HG03457 (cell line): Measurements from ENCODE around the gene TNS4.

Experiments used
- ATAC-seq: cut with Tn5 transposase; IDR thresholded peaks from one replicate; pipeline ENCODE4 v1.9.1; 2021; ENCODE audit warnings: moderate number of reproducible peaks; ENCODE audit not compliant: unreplicated experiment

TNS4 gene

DNA sequence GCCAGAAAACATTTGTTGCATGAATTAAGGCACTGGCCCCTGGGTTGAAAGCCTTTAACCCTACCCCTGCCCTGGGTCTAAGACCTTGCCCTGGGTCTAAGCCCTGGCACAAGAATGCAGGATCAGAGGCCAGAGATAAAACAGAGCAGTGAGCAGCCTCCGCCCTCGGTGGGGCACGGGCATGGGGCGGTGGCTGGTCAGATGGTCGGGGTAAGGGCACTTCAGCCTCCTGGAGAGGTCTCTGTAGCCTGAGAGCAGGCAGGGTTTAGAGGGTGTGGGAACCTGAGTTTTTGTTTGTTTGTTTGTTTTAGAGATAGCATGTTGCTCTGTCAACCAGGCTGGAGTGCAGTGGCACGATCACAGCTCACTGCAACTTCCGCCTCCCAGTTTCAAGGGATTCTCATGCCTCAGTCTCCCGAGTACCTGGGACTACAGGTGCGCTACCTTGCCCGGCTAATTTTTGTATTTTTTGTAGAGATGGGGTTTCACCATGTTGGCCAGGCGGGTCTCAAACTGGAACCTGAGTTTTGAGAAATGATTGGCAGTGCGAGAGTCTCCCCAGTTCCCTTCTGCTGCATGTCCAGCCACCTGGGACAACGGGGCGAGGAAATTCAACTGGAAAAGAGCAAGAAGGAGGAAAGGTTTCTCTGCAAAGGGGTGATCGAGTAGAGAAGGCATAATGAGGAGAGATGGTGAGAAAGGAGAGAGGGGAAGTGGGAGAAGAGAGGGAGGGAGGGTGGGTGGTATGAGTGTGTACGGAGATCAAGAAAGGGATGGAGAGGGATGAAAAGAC is 27.7 kb downstream of the TNS4 start:
- no peak for ATAC-seq

DNA sequence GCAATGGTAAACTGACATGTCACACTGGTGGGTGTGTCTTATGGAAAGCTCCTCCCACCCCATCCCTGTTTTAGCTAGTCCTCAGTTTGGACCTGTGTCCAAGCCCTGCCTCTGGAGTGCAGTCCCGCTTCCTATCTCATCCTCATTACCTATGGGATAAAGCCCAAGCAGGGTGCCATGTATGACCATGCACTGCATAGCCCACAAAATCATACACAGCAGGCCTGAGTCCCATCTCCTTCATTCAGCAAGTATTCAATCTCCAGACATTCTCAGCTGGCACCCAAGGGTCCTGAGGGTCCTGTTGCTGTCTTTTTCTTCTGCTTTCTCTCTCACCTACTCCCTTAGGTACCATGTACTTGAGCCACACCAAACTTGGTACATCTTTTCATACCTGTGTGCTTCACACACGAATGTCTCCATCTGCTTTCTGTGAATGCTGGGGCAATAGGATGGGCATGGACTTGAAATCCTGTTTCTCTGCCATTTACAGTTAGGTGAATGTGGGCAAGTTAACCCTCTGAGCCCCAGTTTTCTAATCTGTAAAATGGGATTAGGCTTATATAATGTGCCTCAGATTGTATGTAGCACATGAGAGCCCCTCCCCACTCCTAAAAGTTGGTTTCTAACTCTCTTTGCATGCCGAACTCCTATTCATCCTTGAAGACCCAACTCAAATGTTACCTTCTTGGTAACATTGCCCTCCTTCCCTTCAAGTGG is 28.5 kb downstream of the TNS4 start:
- ATAC-seq = no peak

DNA sequence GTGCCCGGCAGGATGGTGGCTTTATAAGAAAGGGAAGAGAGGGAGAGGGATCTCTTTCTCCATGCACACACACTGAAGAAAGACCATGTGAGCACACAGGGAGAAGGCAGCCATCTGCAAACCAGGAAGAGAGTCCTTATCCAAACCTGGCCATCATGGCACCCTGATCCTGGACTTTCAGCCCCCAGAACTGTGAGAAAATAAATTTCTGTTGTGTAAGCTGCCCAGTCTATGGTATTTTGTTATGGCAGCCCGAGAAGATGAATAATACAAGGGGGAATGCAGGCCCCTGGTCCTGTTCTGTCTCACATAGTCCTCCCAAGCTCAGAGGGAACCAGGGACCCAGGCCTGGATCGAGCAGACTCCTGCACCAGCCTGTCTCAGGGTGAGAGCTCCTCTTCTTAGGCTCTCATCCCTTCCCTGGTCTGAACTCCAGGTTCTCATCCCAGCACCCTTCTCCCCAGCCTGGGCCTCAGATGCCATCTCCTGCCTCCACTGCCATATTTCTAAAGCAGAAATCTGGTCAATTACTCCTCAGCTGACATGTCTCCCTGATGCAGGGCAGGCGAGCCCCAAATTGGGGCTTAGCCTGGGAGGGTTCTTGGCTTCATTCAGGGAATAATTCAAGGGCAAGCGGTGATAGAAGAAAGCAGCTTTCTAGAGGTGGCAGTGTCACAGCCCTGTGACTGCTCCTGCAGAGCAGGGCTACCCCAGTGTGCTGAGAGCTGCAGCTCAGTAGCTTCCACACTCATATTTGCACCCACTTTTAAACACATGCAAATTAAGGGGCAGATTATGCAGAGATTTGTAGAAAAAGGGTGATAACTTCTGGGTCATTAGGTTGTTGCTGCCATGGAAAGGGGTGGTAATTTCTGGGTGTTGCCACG is 29.3 kb downstream of the TNS4 start:
- ATAC-seq = no peak

DNA sequence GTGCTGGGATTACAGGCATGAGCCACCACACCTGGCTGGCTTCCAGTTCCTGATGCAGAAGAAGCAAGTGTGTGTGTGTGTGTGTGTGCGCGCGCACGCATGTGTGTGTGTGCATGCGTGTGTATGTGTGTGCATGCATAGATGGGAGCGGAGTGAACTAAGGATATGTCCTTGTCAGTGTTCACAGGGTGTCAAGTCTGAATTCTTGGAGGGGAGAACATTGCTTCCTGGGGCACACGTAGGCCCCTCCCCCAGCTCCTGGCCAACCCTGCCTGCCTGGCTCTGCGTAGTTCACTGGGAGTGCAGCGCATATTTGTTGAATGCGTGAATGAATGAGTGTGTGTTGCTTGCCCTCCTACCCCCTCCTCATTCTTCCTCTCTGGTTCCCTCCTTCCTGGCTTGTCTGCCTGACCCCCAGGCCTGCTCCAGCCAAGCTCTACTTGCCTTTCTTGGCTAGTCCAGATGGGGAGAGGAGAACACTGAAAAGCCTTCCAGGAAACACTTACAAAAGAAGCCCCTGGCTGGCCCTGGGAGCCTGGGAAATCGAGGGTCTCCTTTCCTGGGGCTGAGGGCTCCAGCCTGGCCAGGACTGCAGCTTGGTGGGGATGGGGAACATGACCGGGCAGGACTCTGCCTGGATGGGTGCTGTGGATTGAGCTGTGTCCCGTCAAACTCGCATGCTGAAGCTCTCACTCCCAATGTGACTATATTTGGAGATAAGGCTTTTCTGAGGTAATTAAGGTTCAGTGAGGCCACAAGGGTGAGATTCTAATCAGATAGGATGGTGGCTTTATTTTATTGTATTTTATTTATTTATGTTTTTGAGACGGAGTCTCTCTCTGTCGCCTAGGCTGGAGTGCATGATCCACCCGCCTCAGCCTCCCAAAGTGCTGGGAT is 30.2 kb downstream of the TNS4 start:
- ATAC-seq = no peak

DNA sequence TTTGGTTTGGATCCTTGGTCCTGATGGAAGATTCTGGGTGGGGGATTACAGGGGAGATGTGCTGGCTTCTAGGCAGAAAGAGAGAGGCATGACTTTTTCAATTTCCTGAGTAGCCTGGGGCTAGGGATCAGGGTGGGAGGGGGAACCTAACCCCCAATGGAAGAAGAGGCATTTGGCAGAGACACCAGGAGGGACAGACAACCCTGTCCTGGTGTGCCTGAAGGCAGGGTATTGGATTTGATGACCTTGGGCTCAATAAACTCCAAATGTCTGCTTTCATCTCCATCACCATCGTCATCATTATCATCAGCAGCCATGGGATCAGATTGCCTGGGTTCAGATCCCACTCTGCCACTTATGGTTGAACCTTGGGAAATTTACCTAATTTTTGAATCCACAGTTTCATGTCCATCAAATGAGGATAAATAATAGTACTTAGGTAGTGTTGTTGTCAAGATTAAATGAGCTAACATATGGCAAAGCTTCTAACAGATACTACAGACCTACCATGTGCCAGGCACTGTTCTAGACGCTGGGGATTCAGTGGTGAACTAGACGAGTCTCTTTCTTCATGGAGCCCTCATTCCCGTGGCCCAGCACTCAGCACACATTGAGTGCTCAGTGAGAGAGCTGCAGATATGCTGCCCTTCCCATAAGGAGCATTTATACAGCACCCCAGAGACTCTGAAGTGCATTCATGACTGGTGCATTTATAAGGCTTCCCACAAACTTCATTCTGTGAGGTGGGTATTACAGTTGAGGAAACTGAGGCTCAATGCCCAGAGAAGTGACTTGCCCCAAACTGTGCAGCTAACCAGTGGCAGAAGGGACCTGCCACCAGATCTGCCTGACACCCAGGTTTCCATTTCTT is 31.4 kb downstream of the TNS4 start:
- ATAC-seq = no peak

DNA sequence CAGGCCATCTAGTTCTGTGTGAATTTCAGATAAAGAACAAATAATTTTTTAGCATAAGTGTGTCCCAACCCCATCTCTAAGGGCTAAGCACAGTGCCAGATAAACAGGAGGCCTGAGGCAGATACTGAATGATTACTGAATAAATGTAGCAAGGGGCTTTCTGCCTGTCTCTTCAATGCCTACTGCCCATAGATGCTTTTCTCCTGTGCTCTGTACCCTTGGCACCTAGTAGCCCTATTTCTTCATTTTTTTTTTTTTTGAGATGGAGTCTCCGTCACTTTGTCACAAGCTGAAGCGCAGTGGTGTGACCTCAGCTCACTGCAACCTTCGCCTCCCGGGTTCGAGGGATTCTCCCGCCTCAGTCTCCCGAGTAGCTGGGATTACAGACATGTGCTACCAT is 32.9 kb downstream of the TNS4 start:
- no peak for ATAC-seq

DNA sequence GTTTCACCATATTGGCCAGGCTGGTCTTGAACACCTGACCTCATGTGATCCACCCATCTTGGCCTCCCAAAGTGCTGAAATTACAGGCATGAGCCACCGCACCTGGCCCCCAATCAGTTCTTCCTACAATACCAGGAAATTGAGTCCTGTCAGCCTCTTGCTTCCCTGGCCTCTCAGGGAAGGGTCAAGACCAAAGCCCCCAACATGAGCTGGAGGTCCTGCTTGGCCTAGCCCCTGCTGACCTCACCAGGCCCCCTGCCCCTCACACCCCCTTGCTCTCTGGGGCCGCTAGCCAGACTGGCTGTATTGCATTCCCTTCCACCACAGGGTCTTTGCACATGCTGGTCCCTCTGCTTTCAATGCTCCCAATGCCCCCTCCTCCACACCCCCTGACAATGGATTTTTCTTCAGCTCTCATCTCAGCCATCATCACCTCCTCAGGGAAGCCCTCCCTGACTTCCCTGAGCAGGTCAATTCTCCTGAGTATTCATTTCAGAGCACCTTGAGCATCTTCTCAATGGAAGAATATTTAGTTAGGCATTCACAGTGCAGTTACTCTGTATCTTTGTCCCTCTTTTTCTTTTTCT is 34.0 kb downstream of the TNS4 start:
- no peak for ATAC-seq

DNA sequence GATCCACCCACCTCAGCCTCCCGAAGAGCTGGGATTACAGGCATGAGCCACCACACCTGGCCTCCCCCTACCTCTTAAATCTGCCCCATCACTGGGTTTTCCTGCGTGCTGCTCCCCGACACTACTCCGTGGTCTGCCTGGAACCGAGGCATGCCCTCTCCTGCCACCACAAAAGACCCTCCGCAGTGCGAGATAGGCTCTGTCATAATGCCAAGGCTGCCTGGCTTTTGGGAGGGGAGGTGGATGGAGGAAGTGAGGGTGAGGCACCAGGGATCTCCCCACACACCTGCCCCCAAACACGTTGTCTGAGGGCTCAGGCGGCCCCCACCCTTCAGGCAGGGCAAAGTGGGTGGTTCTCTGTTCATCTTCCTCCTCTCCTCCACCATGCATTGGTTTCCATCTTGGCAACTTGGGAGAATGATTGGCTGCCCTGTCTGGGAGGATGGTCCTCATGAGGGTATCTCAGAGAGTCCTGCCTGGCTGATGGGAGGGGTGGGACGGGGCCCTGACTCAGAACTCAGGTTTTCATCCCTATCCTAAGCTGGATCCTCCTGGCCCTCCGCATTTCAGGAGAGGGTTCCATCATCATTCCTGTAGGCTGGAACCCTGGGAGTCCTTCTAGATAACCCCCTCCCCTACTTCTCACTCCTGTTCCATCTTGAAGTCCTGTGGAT is 35.0 kb downstream of the TNS4 start:
- no peak for ATAC-seq

DNA sequence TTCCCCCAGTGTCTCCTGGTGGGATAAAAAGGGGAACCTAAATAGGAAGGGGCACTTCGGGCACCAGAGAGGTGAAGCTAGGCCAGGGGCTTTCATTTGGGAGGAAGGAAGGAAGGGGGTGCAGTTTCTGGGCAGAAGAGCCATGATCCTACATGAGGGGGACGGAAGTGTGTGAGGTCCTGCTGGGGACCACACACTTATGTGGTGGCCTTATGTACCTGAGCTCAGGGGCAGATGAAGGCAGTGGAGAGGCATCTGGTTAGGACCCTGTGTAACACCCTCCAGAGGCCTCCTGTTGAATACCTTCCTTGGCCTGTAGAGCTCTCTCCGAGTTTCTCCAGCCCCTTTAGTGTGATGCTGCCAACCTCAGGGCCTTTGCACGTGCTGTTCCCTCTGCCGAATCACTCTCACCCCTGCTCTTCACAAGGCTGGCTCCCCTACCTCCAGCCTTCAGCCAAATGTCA is 37.0 kb downstream of the TNS4 start:
- no peak for ATAC-seq

DNA sequence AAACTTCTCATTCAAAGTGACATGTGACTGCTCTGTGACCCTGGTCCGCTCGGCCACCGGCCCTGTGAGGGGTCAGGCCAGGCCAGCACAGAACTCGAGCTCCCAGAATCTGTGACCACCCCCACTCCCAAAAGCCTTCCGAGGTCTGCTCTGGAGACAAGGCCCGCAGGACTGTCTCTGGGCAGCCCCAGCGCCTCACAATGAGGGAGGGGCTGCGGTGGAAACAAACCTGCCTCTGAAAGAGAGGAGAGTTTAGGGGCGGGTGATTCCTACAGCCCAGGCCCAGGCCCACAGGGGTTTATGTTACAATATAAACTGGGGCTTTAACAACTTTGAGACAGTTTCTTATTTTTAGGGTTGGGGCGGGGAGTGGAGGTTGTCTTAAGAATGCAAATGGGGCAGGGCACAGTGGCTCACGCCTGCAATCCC is 38.3 kb downstream of the TNS4 start:
- ATAC-seq = no peak

DNA sequence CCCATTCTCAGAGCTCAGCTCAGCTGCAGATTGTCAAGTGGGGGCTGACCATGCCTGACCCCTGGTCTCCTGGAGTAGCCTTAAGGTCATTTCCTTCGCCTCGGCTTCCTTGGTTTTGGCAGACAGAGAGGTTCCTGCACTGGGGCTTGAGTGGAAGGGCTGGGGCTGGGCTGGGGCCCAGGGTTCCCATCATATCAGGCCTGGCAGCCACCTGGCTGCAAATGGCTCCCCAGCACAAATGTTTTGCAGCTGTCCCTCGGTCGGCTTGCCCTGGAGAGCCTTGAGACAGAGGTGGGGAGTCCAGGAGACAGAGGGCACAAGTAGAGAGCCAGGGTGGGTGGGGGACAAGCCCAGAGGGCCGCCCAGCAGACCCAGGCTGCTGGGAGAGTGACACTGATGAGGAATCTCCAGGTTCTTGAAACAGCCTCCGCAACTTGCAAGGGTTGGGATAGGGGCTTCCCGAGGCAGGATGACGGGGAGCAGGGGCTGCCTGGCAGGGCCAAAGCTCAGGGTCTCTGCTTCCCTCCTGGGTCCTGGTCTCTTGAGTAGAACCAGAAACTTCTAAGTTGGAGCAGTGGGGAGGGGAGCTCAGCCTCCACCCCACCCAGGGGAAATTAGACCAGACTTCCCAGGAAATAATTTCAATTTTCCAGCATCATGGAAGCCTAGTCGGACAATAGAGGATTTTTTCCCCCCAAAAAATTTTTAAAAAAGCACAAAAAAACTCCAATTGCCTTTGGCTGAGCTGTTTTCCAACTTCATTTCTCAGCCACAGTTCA is 38.9 kb downstream of the TNS4 start:
- no peak for ATAC-seq

DNA sequence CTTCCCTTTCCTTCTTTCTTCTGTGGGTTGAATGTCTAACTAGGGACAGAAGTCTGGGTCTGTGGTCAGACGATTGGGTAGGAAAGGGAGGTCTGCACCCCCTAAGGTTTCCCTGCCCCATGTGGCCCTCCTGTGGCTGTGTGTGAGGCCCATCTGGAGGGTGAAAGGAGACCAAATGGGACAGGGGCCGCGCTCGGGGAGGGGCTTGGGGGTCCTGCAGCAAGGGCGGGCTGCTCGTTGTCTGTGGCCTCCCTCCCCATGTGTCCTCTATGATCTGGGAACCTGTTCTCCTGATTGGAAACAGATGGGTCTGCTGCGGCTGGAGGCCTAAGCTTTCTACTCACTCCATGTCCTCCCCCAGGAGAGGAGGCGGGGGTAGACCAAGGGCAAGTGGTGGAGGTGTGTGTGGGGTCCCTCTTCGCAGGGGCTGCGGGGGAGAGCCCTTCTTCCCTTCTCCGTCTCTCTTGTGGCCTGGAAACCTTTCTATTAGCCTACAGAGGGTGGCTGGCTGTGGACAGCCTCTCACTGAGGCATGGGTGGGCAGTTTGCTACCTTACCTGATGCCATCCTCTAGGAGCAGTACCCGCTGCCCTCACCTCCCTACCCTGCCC is 39.6 kb downstream of the TNS4 start:
- ATAC-seq = no peak

DNA sequence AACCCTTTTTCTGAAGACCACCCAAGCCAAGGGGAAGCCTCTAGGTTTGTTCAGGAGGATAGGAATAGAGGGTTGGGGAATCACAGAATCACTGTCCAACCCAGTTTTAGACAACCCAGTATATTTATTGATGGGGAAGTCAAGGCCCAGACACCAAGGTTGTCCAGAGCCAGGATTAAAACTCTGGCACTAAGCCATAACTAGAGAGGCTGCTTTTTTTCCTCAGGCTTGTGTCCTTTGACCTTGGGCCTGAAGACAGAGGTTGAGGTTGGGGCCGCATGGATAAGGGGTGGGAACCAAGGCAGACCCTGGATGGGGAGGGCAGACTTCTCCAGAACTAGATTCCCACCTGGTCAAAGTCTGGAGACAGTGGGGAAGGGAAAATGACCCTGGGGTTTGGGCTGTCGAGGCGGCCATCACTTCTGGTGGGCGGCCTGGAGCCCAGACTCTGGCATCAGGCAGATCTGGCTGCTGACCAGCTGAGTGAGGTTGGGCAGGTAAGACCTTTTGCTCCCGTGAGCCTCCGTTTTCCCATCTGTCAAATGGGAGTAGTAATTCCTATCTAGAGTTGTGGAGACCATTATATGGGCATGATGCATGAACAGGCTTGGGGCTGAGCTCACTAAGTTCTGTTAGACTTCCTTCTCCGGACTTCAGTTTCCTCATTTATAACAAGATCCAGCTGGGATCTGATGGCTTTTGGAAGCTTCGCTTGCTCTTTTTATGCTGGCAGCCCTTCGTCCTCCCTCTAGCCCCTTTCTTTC is 40.3 kb downstream of the TNS4 start:
- no peak for ATAC-seq

DNA sequence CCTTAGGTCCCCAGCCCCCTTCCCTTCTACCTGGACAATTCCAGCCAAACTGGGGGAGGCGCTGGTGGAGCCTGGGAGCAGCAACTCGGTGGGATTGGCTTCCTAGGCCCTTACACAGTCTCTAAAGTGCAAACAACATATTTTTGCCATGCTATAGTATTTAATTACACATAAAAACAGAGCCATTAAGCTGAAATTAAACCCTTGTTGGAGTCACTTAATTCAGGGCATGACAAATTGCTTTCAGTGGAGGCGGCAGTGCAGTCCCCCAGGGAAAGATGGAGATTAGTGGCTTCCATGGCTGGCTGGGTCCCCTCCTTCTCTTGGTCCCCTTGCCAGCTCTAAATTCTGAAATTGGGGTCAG is 40.8 kb downstream of the TNS4 start:
- ATAC-seq = no peak

DNA sequence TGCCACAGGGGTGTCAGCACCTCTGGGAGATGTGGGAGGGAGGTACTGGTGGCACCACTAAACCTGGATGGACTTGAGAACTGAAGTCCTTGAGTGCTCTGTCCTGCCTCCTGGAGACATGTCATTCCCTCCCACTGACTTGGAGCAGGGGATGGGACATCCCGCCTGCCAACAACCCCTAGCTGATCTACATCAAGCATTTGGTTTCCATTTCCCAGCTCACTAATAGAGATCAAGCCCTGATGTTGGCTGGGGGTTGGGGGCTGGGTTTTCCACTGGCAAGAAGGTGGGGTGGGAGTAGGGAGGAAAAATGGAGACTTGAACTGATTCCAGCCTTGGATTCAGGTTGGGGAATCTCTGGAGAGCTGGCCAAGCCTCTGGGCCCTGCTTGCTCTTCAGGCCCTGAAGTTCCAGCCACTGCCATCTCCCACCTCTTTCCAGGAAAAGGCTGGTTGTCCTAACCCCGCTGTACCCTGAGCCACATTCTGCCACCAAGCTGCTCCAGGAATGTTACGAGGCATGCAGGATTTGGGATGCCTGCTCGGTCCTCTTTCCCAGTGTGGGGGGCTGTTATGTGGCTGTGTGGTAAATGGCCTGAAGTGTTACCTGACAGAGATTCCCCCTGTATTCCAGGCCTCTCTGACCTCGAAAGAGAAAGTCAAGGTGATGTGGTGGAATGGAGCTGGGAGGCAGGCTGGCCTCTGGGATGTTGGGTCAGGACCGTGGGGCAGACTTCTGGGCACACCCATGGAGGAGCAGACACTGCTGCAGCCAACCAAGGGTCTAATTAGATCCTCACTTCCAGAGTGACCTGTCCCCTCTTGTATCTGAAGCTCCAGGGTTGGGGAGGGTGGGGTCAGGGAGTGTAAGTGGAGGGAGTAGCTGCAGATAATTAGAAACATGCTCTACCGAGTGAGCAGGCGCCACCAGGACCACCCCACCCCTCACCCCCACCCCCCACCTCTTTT is 41.5 kb downstream of the TNS4 start:
- no peak for ATAC-seq
